Stimulated activated CD4-positive, alpha-beta T cell treated with anti-CD3 and anti-CD28 coated beads, Interleukin-4, amount 100 ng/mL, for 4 hours (primary cell): Measurements from ENCODE around the gene FAM13A.

Experiments
- DNase-seq, 2 experiments: peaks; one replicate each; pipeline ENCODE4 v3.0.0-alpha.2; 2020

FAM13A gene

DNA sequence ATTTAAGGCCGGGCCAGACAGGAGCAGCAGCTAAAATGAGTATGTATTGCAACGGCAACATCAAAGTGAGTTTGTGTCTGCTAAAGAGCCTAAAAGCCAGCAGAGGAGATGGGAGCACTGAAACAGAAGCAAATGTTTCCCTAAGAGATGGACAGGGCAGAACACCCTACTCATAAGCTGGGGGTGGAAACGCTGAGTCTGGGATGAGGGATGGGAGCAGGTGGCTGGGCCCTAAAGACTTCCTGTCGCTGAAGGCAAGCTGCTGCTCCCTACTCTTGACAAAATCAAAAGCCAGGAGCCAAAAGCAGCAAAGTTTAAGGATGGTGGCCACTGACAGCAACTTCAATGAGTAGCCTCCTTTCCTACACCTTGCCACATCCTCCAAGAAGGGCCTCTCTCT lies 318.8 kb downstream of the FAM13A start:
- DNase-seq, result no peak

DNA sequence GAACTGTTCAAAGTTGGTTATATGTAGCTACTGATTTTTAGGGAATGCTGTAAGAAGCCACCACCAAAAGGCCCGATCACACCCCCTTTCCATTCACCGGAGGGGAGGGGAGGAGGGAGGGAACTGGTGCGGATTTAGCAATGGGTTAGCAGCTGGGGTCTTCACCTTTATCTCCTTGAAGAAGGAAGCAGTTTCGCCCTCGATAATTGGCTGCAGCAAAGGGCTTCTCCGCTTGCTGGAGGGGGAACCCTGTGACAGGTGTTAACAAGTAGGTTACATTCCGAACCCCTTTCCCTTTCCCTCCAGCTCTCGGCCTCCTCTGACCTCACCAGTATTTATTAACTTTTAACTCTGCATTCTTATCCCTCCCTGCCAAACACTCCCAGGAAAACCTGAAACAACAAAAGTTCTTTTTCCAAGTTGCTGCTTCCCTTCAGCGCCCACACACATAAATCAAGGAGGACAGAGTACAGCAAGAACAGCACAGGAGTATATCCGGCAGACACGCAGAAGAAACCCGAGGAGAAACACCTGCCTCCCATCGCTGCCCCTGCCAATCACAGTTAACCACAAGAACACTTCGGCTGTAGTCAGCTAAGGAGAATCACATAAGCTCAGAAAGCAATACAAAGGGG lies 319.6 kb downstream of the FAM13A start:
- DNase-seq, result peak in 1 of 2 experiments; percentile 7

DNA sequence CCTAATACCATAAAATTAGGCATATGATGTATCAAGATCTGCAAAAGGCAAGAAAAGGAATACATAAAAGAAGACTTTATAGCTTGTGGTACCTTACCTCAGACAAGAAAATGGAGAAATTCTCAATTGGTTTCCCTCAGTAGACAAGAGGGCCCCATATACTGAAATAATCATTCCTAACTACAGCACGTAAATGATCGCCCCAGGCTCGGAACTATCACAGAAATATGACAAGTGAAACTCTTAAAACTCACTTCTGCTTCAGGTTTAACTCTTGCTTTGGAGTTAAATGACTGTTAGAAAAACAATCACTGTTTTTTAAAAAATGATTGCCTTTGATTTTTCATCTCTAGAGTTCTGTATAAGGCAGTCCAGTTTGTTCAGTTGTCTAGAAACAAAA lies 320.7 kb downstream of the FAM13A start:
- no peak for DNase-seq

DNA sequence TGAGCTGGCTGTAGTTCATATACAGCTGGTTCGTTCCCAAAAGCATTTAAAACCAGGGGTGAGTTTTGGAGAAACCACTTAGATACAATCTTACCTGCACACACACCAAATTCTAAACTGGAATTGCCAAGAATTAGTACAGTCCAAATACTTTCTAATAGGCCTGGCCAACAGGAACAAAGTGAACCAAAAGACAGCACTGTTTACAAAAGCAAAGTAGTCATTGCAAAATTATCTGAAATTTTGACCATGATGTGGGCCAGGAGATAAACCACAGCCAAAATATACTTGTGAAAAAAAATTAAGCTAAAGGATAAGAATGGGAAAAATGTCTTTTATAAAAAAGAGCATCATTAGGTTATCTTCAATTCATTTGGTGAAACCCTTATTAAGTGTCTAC lies 321.4 kb downstream of the FAM13A start:
- DNase-seq, result no peak

DNA sequence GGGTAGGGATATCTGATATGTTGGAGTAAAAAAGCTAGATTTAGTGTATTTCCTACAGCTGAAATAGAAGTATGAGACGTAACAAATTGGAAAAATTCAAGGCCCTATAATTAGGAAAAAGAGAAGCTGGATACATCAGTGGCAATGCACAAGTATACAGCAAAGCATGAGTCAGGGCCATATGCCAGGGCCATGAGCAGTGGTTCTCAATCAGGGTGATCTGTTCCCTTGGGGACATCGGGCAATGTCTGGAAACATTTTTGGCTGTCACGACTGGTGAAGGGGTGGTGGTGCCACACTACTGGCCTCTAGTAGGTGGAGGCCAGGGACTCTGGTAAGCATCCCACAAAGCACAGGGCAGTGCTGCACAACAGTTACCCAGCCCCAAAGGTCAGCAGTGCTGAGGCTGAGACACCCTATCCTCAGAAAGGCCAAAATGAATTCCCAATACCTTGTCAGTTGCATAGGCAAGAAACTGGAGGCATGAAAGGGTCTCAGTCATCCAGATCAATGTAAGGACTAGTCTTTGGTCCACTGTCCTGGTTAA lies 322.5 kb downstream of the FAM13A start:
- no peak for DNase-seq

DNA sequence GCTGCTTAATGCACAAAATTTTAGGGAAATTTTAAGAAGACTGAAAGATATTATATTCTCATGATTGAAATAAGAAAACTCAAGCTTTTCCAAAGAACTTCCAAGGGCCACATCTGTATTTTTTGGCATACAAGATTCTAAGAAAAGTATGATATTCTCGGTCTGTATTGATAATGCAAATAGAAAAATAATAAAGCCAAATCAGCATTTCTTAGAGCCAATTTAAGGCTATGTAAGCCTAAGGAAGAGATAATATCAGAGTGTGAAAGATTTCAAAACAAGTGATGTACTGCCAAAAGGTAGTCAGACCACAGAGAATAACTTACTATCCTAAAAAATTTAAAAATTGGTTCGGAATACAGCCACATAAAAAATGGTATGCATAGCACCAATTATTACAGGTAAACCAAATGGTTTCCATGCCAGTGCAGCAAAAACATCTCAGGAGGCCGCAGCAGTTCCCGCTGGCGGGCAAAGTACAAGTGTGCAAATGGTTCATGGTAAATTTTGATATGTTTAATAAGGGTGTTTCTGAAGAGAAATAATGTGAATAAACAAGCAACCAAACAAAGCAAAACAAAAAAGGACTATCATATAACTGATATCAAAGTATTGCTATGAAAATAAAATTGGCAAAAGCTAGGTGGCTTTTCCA lies 324.1 kb downstream of the FAM13A start:
- DNase-seq, result no peak

DNA sequence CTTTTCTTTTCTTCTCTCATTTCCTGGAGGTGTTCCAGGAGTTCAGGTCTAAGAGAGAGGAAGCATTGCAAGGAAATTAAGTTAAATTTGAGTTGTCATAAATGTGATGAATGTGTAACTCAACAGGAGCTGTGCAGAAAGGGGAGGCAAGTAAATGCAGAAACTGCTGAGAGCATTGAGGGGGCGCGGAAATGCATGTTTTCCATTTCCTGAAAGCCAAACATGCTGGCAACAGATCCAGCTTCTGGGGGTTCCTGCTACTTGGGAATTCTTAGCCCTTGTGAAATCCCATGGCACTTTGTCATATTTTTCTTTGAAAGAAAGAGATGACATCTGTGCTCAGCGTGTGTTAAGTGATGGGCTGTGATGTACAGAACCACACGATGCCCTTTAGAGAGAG lies 325.6 kb downstream of the FAM13A start:
- DNase-seq, result no peak

DNA sequence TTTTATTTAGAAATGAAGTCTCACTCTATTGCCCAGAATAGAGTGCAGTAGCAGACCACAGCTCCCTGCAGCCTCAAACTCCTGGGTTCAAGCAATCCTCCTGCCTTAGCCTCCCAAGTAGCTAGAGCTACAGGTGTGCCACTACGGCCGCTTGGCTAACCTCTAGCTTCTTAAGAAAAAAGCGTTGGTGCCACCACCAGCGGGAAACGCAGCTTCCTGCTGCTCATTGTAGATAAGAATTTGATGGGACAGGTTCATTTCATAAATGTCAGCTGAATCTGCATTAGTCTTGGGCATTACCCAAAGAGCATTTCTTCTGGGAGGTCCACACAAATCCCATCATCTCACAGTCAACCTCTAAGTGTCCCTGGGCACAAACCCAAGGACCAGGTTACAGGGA lies 326.2 kb downstream of the FAM13A start:
- DNase-seq, result no peak

GRCh38 chr4:88729146-88729760 lies 327.7 kb downstream of the FAM13A start:
- no peak for DNase-seq

DNA sequence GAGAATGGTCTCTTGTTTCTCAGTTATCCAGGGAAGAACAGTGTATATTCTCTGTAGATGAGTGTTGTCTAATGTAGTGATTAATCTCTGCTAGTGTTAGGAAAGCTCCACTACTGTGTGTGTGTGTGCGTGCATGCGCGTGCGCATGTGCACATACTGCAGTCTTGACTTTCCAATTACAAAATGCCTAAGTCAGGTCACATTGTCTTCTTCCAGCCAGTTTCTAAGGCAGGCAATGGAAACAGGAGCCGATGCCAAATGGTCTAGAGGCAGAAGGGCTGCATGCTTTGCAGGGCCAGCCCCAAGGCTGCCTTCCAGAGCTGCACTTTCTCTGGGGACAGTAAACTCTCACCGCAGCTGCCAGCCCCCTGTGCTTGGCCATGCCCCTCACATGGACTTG lies 328.8 kb downstream of the FAM13A start:
- DNase-seq, result no peak

GRCh38 chr4:88725986-88726385 lies 331.0 kb downstream of the FAM13A start:
- no peak for DNase-seq

- DNase-seq, result no peak
These were observed 331.8 kb downstream of the FAM13A start for GRCh38 chr4:88725143-88725542.

GRCh38 chr4:88724406-88724805 lies 332.6 kb downstream of the FAM13A start:
- DNase-seq, result no peak

- DNase-seq, result no peak
These were observed 334.2 kb downstream of the FAM13A start for GRCh38 chr4:88722828-88723227.

DNA sequence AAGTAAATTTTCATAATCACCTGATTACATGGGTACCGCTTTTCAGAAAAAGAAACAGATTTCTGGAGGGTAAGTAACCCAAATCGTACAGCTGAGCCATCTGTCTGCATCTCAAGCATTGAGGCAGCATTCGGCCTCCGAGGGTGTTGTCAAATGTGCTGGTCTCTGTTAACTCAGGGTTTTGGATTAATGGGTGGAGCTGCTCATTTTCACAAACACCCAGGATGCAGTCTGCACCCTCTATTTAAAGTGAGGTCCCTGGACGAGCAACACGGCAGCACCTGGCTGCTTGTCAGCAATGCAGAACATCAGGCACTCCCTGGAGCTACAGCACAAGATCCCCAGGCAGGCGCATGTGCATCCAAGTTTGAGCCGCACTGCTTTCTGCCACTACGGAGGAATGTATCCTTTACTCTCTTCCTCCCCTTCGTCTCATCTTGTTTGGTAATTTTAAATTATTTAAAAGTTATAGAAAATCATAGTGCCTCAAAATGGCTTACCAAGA lies 334.7 kb downstream of the FAM13A start:
- DNase-seq, result no peak

GRCh38 chr4:88720451-88721428 lies 336.2 kb downstream of the FAM13A start:
- no peak for DNase-seq

DNA sequence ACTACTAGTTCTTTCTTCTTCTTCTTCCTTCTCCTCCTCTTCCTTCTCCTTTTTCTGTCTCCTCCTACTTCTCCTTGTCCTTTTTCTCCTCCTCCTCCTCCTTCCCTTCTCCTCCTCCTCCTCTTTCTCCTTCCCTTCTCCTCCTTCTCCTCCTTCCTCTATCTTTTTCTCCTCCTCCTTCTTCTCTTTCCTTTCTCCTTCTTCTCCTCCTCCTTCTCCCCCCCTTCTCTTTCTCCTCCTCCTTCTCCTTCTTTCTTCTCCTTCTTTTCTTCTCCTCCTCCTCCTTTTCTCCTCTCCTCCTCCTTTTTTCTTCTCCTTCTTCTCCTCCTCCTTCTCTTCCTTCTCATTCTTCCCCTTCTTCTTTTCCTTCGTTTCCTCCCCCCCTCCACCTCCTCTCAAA lies 337.6 kb downstream of the FAM13A start:
- no peak for DNase-seq

GRCh38 chr4:88718098-88718497 lies 338.9 kb downstream of the FAM13A start:
- DNase-seq, result no peak

GRCh38 chr4:88713782-88714181 lies 343.2 kb downstream of the FAM13A start:
- DNase-seq, result no peak

- no peak for DNase-seq
These were observed 347.0 kb downstream of the FAM13A start for GRCh38 chr4:88709989-88710388.

DNA sequence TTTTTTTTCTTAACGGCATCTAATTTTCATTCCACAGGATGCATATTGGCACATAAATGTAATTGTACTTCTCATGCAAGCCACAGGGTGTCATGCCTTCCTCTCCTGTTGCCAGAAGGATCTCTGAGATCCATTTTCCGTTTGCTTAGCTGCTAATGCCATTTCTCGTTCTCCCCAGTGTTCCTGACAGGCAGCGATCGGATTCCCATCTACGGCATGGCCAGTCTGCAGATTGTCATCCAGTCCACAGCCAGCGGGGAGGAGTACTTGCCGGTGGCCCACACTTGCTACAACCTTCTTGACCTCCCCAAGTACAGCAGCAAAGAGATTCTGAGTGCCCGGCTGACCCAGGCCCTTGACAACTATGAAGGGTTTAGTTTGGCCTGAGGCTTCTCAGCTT lies 350.4 kb downstream of the FAM13A start:
- DNase-seq, result no peak

DNA sequence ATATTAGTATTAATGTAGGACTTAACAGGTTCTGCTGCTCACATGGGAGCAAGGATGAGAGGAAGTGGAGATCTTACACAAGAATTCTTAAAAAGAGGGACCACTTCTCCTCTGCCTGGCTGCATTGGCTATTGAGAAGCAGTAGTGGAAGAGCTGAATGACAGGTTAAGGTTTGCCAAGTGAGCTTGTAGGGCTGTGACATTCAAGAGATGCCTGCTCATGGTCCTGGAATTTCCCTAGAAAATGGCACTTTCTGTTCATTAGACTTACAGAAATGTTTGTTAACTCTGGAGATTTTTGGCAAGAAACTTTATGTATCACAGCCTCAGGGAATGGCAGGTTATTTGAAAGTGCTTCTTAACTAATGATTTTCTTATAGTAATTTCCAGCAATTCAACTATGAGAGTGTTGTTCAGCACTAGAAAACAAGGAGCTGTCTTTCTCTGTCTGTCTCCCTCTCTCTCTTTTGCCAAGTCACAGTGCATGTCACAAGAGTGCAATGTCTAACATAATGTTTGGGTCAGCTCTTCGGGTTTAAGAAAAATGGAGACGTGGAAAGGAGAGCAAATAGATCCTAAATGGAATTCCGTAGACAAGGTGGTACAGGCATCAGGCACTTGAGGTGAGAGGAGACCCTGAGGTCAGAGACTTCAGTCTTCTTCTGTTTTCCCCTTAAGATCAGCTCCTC lies 351.0 kb downstream of the FAM13A start:
- no peak for DNase-seq
